Measurements from ENCODE around the gene AQP2. TPM values are rescaled to one million over a fixed set of nuclear protein-coding genes. Genes with fewer than 3 reads are reported as not detected.

The AQP2 gene
- total and polyA plus RNA-seq, 7 experiments from 2014 or later, result not detected

DNA sequence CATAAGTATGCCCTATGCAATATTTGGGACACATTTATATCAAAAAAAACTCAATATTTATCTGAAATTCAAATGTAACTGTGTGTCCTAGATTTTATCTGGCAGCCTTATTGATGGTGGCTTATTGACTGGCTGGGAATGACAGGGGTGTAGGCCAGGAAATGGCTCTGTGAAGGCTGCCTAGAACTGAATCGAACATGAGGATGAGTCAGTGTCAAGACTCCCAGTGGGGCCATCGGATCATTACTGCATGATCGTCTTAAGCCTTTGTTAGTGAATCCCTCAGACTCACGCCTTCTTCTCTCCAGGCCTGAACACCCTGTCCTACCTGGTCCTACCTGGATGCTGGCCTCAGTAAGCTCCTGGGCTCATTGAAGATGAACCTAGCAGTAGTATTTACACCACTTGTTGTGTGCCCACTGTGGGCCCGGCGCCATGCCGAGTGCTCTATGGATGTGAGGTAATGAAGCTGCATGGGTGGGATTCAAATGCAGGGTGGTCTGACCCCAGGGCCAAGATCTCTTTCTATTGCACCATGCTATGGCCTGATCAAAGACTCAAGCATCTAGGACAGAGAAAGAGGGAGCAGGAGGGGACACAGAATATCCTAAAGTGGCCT, 25.8 kb upstream of the AQP2 start:
- Histone ChIP-seq H3K27me3 (ENCODE audit: control insufficient read depth in 2 of 2, insufficient read depth in 2 of 2, low read length in 2 of 2) (no peaks in the 10 kb centered on the region), H3K27ac (ENCODE audit: low read depth, low read length) (no peak overlapping the region), H3K4me3 (ENCODE audit: low read length) (no peak overlapping the region), H3K36me3 (ENCODE audit: control insufficient read depth in 2 of 3, insufficient read depth in 3 of 3, low read length in 3 of 3) (no peaks in the 10 kb centered on the region), H3K9me3 (ENCODE audit: control insufficient read depth in 2 of 3, low read length in 3 of 3) (no peaks in the 10 kb centered on the region), H3K4me1 (ENCODE audit: control insufficient read depth in 2 of 2, insufficient read depth in 2 of 2, low read length in 2 of 2) (no peaks in the 10 kb centered on the region)
- H3K4me1 Mint-ChIP-seq, result no peaks in the 10 kb centered on the region
- ATAC-seq (no peak), DNase-seq (no peak)
- ChIA-PET CTCF (interaction anchor here (0.5 kb wide), 1 partner anchor 21 kb away, joined by 3 read pairs; no protein-coding TSS in a partner anchor), POLR2A (no interaction called here)
- intact Hi-C loops (cut with micrococcal nuclease), result no loop called here
- H3K9me3 Mint-ChIP-seq, result peaks cover 0 to 1% (median 0%) of the 10 kb centered on the region in 11 donors
- peaks cover 0 to 9% (median 0%) of the 10 kb centered on the region in 5 donors for H3K27me3 Mint-ChIP-seq
- no peaks in the 10 kb centered on the region for H3K36me3 Mint-ChIP-seq
- no peak overlapping the region for H3K4me3 Mint-ChIP-seq
- H3K27ac Mint-ChIP-seq, result peak overlapping the region in 1 of 9 donors; percentile 22

DNA sequence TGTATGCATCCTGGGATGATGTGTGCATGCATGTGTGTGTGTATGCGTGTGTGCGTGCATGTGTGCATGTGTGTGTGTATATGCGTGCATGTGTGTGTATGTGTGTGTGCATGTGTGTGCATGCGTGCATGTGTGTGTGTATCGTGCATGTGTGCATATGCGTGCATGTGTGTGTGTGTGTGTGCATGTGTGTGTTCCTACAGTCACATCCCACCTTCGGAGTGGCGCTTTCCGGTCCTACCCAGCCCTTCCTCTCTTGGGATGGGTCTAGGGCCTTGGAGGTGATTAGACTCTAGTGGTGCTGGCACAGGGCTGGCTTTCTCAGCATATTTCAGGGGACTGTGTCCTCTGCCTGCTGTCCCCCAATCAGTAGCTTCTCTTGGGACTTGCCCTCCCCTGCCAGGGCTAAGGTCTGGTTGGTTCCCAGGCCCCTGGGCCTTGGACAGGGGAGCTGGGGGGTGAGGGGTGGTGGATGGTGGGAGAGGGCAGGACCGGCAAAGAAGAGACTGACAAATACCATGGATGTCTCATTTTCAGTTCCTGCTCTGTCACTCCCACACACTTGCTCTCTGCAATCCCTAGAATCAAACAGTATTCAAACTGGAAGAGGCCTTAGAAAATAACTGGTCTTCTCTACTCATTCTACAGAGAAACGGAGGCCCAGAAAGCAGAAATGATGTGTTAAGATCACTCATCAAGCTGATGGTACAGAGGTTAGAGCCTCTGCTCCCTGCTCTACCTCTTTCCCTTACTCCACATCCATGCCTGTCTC, 24.9 kb upstream of the AQP2 start:
- Mint-ChIP-seq H3K36me3 (no peaks in the 10 kb centered on the region), H3K9me3 (peaks cover 0 to 1% (median 0%) of the 10 kb centered on the region in 11 donors), H3K27ac (no peak overlapping the region), H3K4me3 (no peak overlapping the region), H3K27me3 (peaks cover 0 to 8% (median 0%) of the 10 kb centered on the region in 5 donors), H3K4me1 (no peaks in the 10 kb centered on the region)
- no peaks in the 10 kb centered on the region for H3K27me3 ChIP-seq (ENCODE audit: control insufficient read depth in 2 of 2, insufficient read depth in 2 of 2, low read length in 2 of 2)
- no peaks in the 10 kb centered on the region for H3K36me3 ChIP-seq (ENCODE audit: control insufficient read depth in 2 of 3, insufficient read depth in 3 of 3, low read length in 3 of 3)
- intact Hi-C loops (cut with micrococcal nuclease), result no loop called here
- no peak for DNase-seq
- POLR2A ChIA-PET, result no interaction called here
- H3K4me1 ChIP-seq (ENCODE audit: control insufficient read depth in 2 of 2, insufficient read depth in 2 of 2, low read length in 2 of 2), result no peaks in the 10 kb centered on the region
- ATAC-seq, result no peak
- H3K27ac ChIP-seq (ENCODE audit: low read depth, low read length), result no peak overlapping the region
- no peak overlapping the region for H3K4me3 ChIP-seq (ENCODE audit: low read length)
- no peaks in the 10 kb centered on the region for H3K9me3 ChIP-seq (ENCODE audit: control insufficient read depth in 2 of 3, low read length in 3 of 3)
- CTCF ChIA-PET, result no interaction called here

DNA sequence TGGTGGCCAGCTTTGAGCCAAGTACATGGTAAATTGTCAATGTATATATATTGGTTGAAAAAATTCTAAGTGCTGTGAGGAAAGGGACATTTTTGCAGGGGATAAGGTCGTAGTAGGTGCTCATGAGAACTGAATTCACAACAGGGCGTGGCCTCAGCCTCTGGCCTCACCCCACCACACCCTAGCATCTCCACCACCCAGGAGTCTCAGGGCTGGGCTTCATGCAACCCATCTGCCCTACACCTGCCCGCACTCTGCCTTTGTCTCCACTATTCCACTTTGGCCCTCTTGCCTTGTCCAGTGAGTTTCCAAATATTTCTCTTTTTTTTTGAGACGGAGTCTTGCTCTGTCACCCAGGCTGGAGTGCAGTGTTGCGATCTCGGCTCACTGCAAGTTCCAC, 22.1 kb upstream of the AQP2 start:
- POLR2A ChIA-PET, result no interaction called here
- no peaks in the 10 kb centered on the region for H3K9me3 Mint-ChIP-seq
- Histone ChIP-seq H3K4me3 (ENCODE audit: low read length) (no peak overlapping the region), H3K36me3 (ENCODE audit: control insufficient read depth in 2 of 3, insufficient read depth in 3 of 3, low read length in 3 of 3) (no peaks in the 10 kb centered on the region), H3K4me1 (ENCODE audit: control insufficient read depth in 2 of 2, insufficient read depth in 2 of 2, low read length in 2 of 2) (no peaks in the 10 kb centered on the region), H3K27ac (ENCODE audit: low read depth, low read length) (no peak overlapping the region), H3K27me3 (ENCODE audit: control insufficient read depth in 2 of 2, insufficient read depth in 2 of 2, low read length in 2 of 2) (no peaks in the 10 kb centered on the region), H3K9me3 (ENCODE audit: control insufficient read depth in 2 of 3, low read length in 3 of 3) (no peaks in the 10 kb centered on the region)
- DNase-seq (no peak), ATAC-seq (no peak)
- no peaks in the 10 kb centered on the region for H3K4me1 Mint-ChIP-seq
- H3K27ac Mint-ChIP-seq, result no peak overlapping the region
- intact Hi-C loops (cut with micrococcal nuclease), result no loop called here
- H3K27me3 Mint-ChIP-seq, result peaks cover 0 to 4% (median 0%) of the 10 kb centered on the region in 5 donors
- H3K36me3 Mint-ChIP-seq, result no peaks in the 10 kb centered on the region
- CTCF ChIA-PET, result no interaction called here
- no peak overlapping the region for H3K4me3 Mint-ChIP-seq

DNA sequence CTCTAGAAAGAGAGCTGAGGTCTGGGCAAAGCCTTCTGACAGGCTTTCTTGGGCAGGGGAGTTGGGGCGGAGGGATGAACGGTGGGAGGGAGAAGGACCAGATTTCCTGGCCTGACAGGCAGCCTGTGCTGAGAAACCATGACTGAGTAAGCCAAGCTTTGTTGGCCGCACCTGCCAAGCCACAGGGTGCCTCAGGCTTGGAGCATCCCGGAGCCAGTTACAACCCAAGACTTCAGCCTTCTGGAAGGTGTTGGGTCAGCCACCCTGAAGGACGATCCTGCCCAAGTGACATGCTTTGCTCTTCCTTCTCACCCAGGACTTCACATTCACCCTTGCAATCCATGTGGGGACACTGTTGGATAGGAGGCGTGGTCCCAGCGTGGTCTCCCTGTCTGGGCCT, 21.0 kb upstream of the AQP2 start:
- ChIA-PET CTCF (interaction anchor here (0.7 to 1.9 kb wide), 2 partner anchors 16 to 58 kb away, joined by 3 to 6 read pairs; no protein-coding TSS in a partner anchor), POLR2A (no interaction called here)
- no peak overlapping the region for H3K27ac Mint-ChIP-seq
- no peaks in the 10 kb centered on the region for H3K4me1 ChIP-seq (ENCODE audit: control insufficient read depth in 2 of 2, insufficient read depth in 2 of 2, low read length in 2 of 2)
- intact Hi-C loops (cut with micrococcal nuclease), result no loop called here
- no peak overlapping the region for H3K27ac ChIP-seq (ENCODE audit: low read depth, low read length)
- H3K9me3 ChIP-seq (ENCODE audit: control insufficient read depth in 2 of 3, low read length in 3 of 3), result no peaks in the 10 kb centered on the region
- H3K36me3 ChIP-seq (ENCODE audit: control insufficient read depth in 2 of 3, insufficient read depth in 3 of 3, low read length in 3 of 3), result no peaks in the 10 kb centered on the region
- no peaks in the 10 kb centered on the region for H3K36me3 Mint-ChIP-seq
- no peak for ATAC-seq
- DNase-seq, result no peak
- H3K4me1 Mint-ChIP-seq, result no peaks in the 10 kb centered on the region
- no peak overlapping the region for H3K4me3 ChIP-seq (ENCODE audit: low read length)
- no peaks in the 10 kb centered on the region for H3K9me3 Mint-ChIP-seq
- H3K4me3 Mint-ChIP-seq, result no peak overlapping the region
- no peaks in the 10 kb centered on the region for H3K27me3 ChIP-seq (ENCODE audit: control insufficient read depth in 2 of 2, insufficient read depth in 2 of 2, low read length in 2 of 2)
- peaks cover 0 to 6% (median 3%) of the 10 kb centered on the region in 5 donors for H3K27me3 Mint-ChIP-seq

DNA sequence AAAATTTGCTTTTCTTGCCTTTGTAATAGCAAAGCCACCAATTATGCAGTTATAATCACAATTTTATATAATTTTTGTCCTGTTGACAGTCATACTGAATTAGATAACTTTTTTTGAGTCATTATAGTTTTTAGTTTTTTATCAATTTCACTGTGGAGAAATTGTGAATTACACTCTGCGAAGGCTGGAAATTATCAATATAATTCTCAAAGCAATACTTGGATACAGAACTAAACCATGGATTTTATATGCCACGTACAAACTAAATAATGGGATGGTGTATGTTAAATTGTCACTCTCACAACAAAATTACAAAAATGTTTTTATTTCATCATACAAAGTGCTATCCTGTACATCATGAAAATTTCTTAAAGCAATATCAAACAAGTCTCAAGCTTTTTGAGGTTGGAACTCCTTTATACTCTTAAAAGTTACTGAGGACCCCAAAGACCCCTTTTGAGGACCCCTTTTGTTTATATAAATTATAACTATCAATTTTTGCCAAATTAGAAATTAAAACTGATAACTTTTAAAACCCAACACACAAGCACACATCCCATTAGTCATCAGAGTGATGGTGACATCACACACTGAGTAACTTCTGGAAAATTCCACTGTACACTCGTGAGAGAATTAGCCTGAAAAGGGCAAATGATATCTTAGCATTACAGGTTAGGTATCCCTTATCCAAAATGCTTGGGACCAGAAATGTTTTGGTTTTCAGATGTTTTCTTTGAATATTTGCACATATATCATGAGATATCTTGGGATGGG, 19.8 kb upstream of the AQP2 start:
- peaks cover 0 to 13% (median 5%) of the 10 kb centered on the region in 5 donors for H3K27me3 Mint-ChIP-seq
- no peak for ATAC-seq

DNA sequence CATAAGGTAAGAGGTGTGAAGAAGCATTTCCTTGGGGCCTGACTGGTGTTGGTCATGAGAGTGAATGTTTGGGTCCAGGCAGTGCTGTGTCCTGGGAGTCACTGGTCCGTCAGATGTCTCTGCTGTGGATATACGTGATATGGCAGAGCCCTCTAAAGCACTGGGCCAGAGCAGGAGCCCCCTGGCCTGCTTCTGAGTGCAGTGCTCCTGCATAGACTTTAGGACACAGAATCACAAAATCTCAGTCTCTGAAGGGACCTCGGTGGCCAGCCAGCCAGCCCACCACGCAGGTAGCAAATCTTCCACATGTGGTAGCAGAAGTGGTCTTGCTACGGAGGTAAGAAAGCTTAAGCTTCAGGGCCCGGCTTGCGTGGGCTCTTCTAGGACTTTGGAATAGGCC, 18.5 kb upstream of the AQP2 start:
- Histone ChIP-seq H3K27me3 (ENCODE audit: control insufficient read depth in 2 of 2, insufficient read depth in 2 of 2, low read length in 2 of 2) (no peaks in the 10 kb centered on the region), H3K9me3 (ENCODE audit: control insufficient read depth in 2 of 3, low read length in 3 of 3) (no peaks in the 10 kb centered on the region), H3K4me1 (ENCODE audit: control insufficient read depth in 2 of 2, insufficient read depth in 2 of 2, low read length in 2 of 2) (no peaks in the 10 kb centered on the region), H3K27ac (ENCODE audit: low read depth, low read length) (no peak overlapping the region), H3K4me3 (ENCODE audit: low read length) (no peak overlapping the region), H3K36me3 (ENCODE audit: control insufficient read depth in 2 of 3, insufficient read depth in 3 of 3, low read length in 3 of 3) (no peaks in the 10 kb centered on the region)
- Mint-ChIP-seq H3K4me3 (no peak overlapping the region), H3K4me1 (no peaks in the 10 kb centered on the region), H3K27me3 (peaks cover 0 to 15% (median 5%) of the 10 kb centered on the region in 5 donors), H3K36me3 (no peaks in the 10 kb centered on the region), H3K9me3 (no peaks in the 10 kb centered on the region), H3K27ac (no peak overlapping the region)
- DNase-seq (no peak), ATAC-seq (no peak)
- ChIA-PET CTCF (no interaction called here), POLR2A (no interaction called here)
- intact Hi-C loops (cut with micrococcal nuclease), result no loop called here

More for the DNA sequence above, 19.8 kb upstream of the AQP2 start:
- DNase-seq, result no peak
- Histone ChIP-seq H3K27me3 (ENCODE audit: control insufficient read depth in 2 of 2, insufficient read depth in 2 of 2, low read length in 2 of 2) (no peaks in the 10 kb centered on the region), H3K4me1 (ENCODE audit: control insufficient read depth in 2 of 2, insufficient read depth in 2 of 2, low read length in 2 of 2) (no peaks in the 10 kb centered on the region), H3K27ac (ENCODE audit: low read depth, low read length) (no peak overlapping the region), H3K36me3 (ENCODE audit: control insufficient read depth in 2 of 3, insufficient read depth in 3 of 3, low read length in 3 of 3) (no peaks in the 10 kb centered on the region), H3K9me3 (ENCODE audit: control insufficient read depth in 2 of 3, low read length in 3 of 3) (no peaks in the 10 kb centered on the region), H3K4me3 (ENCODE audit: low read length) (no peak overlapping the region)
- Mint-ChIP-seq H3K27ac (no peak overlapping the region), H3K4me1 (no peaks in the 10 kb centered on the region), H3K4me3 (no peak overlapping the region), H3K36me3 (no peaks in the 10 kb centered on the region), H3K9me3 (no peaks in the 10 kb centered on the region)
- intact Hi-C loops (cut with micrococcal nuclease), result no loop called here
- ChIA-PET CTCF (interaction anchor here (1.9 kb wide), 1 partner anchor 15 kb away, joined by 6 read pairs; no protein-coding TSS in a partner anchor), POLR2A (no interaction called here)

Measured in naive thymus-derived CD4-positive, alpha-beta T cell (primary cell).